K562 (cell line): ENCODE data around the gene MDC1. TPM values are rescaled to one million over a fixed set of nuclear protein-coding genes. Genes with fewer than 3 reads are reported as not detected.

ENCODE experiments used
- ATAC-seq: fragments of 200-7000 bp; cut with Tn5 transposase; 3 replicates; pipeline ENCODE4 v1.9.1; 2020; ENCODE audit warnings: moderate library complexity
- BruUV-seq: library from RNA; stranded (reverse); fragments of 400-500 nt; replicated peaks from 2 replicates; lab custom pipeline; 2021; lab: Mats Ljungman, UMichigan
- CTCF ChIA-PET: fragments of 300-600 bp; formaldehyde crosslinking; extraction: SDS; loops from one replicate; lab custom pipeline; 2021; ENCODE audit warnings: low intra/inter-chr PET ratio; lab: Yijun Ruan, JAX
- POLR2A ChIA-PET: fragments of 300-600, 350-650 bp; sonication (Branson Sonifier 250); formaldehyde crosslinking; extraction: SDS; loops from one replicate; lab custom pipeline; 2021; ENCODE audit warnings: antibody characterized with exemption, inconsistent platforms; lab: Yijun Ruan, JAX
- DNase-seq, 4 experiments: peaks; one replicate each; pipeline versions ENCODE4 v3.0.0 to v3.0.0-alpha.2; 2011 to 2018; ENCODE audit warnings: low spot score in 3 of 4, mixed read lengths in 3 of 4; ENCODE audit errors: extremely low read depth in 1 of 4
- FAIRE-seq: peaks from 2 replicates; lab custom pipeline; 2011; peaks lifted over from hg19 to GRCh38; lab: Jason Lieb, UNC
- H2AFZ ChIP-seq: 2 replicates; pipeline ENCODE4 v1.6.0; 2011; ENCODE audit warnings: low read depth, low read length, control low read depth, inconsistent platforms
- H3K27ac ChIP-seq: fragments of 200-600 bp; 3 replicates; pipeline ENCODE4 v1.8.0; 2011; ENCODE audit warnings: low read depth, mild to moderate bottlenecking, control low read depth, inconsistent platforms, low read length, moderate library complexity, mixed read lengths; ENCODE audit errors: extremely low read depth
- H3K27me3 ChIP-seq, 2 experiments: fragments of 300-600 bp in 1 of 2; 2 replicates in 1 of 2; 3 replicates in 1 of 2; pipeline versions ENCODE4 v1.6.0 to v1.8.0; 2011; ENCODE audit warnings: inconsistent platforms in 2 of 2, low read length in 2 of 2, mild to moderate bottlenecking in 1 of 2, mixed read lengths in 1 of 2, moderate library complexity in 1 of 2; ENCODE audit not compliant: control insufficient read depth in 2 of 2, insufficient read depth in 2 of 2
- H3K36me3 ChIP-seq: fragments of 300-600 bp; 3 replicates; pipeline ENCODE4 v1.8.0; 2011; ENCODE audit warnings: mild to moderate bottlenecking, low read length, inconsistent platforms; ENCODE audit not compliant: control insufficient read depth, insufficient read depth
- H3K4me1 ChIP-seq, 2 experiments: fragments of 200-600 bp in 1 of 2; replicated peaks in 1 of 2; 2 replicates in 1 of 2; 3 replicates in 1 of 2; pipeline versions ENCODE4 v1.5.1 to v1.8.0; 2011; ENCODE audit warnings: inconsistent platforms in 2 of 2, low read length in 2 of 2, mild to moderate bottlenecking in 1 of 2, mixed read lengths in 1 of 2, moderate library complexity in 1 of 2; ENCODE audit not compliant: control insufficient read depth in 2 of 2, insufficient read depth in 2 of 2
- H3K4me2 ChIP-seq: 2 replicates; pipeline ENCODE4 v1.6.1; 2011; ENCODE audit warnings: low read length, control low read depth, inconsistent platforms, mixed read lengths; ENCODE audit not compliant: insufficient read depth
- H3K4me3 ChIP-seq: fragments of 200-600 bp; sonication (generic), shearing (Covaris generic); 2 replicates; pipeline ENCODE4 v1.5.1; 2016; ENCODE audit warnings: control low read depth, inconsistent platforms
- H3K79me2 ChIP-seq: fragments of 200-600 bp; 3 replicates; pipeline ENCODE4 v1.8.0; 2011; ENCODE audit warnings: low read length, inconsistent platforms; ENCODE audit not compliant: control insufficient read depth, insufficient read depth
- H3K9ac ChIP-seq, 2 experiments: 2 replicates each; pipeline versions ENCODE4 v1.6.0 to v1.6.1; 2011; ENCODE audit warnings: low read depth in 2 of 2, low read length in 2 of 2, control low read depth in 1 of 2, inconsistent platforms in 1 of 2, mild to moderate bottlenecking in 1 of 2, mixed read lengths in 1 of 2; ENCODE audit not compliant: insufficient read depth in 1 of 2
- H3K9me1 ChIP-seq: one replicate; pipeline ENCODE4 v1.6.0; 2011; ENCODE audit warnings: inconsistent platforms, mild to moderate bottlenecking, low read length, moderate library complexity; ENCODE audit not compliant: control insufficient read depth, insufficient read depth
- H3K9me3 ChIP-seq: replicated peaks from 2 replicates; pipeline ENCODE4 v1.5.1; 2011; ENCODE audit warnings: low read depth, low read length, inconsistent platforms; ENCODE audit not compliant: control insufficient read depth, insufficient read depth
- H4K20me1 ChIP-seq: replicated peaks from 2 replicates; pipeline ENCODE4 v1.6.1; 2011; ENCODE audit warnings: low read length, inconsistent platforms, mixed read lengths; ENCODE audit not compliant: control insufficient read depth, insufficient read depth
- GATAD2A ChIP-seq: fragments of 450-650 bp; IDR thresholded peaks from 2 replicates; pipeline ENCODE4 v1.6.1; 2017
- ZNF384 ChIP-seq: IDR thresholded peaks from 2 replicates; pipeline ENCODE4 v1.6.1; 2012; ENCODE audit warnings: low read depth, low read length, improper control_type of control experiment
- WGBS: fragments of 100-300 bp; shearing (Covaris generic); methylation state at CpG from one replicate; pipeline ENCODE4 v1.1.6; 2016; ENCODE audit warnings: low coverage, mixed read lengths; ENCODE audit not compliant: insufficient coverage; ENCODE audit errors: missing lambda C conversion rate; 5-methylcytosine and 5-hydroxymethylcytosine counted together
- in situ Hi-C: fragments of 300-500 bp; cut with MboI; formaldehyde crosslinking; loops from 4 replicates; pipeline ENCODE4 v1.15.0; 2018; ENCODE audit warnings: inconsistent platforms, mixed read lengths
- intact Hi-C: fragments of 100-400 bp; cut with micrococcal nuclease; formaldehyde crosslinking; loops from 2 replicates; pipeline ENCODE4 v1.14.2; 2022
- polyA plus RNA-seq, 8 experiments: library from polyadenylated mRNA; depleted of rRNA in 4 of 8; stranded (reverse) in 5 of 8; unstranded in 3 of 8; fragments of >200 nt; fragmentation: Nextera tagmentation in 2 of 8; fragmentation: Illumina TruSeq in 1 of 8; extraction: Ambion mirVana in 2 of 8; extraction: Trizol in 1 of 8; gene quantifications; 2 replicates each; pipeline versions ENCODE4 v1.2.1 to v1.2.3, GENCODE V29; 2011 to 2014; ENCODE audit warnings: inconsistent platforms in 1 of 8, missing spikeins in 1 of 8
- total RNA-seq, 7 experiments: library from RNA; depleted of rRNA in 6 of 7; stranded (reverse); fragments of >200 nt in 6 of 7; fragmentation: Illumina TruSeq in 2 of 7; extraction: Trizol in 2 of 7; gene quantifications; 2 replicates each; pipeline versions ENCODE4 v1.2.1 to v1.2.3, GENCODE V29; 2011 to 2021; ENCODE audit warnings: low replicate concordance in 1 of 7
- TF ChIP-seq, protein P1 (sequence below): sonication (generic); formaldehyde crosslinking; IDR thresholded peaks from 2 replicates; pipeline ENCODE4 v1.8.1; 2022; ENCODE audit warnings: missing genetic modification reagents
- TF ChIP-seq, protein P2 (sequence below), 3 experiments: IDR thresholded peaks in 2 of 3; conservative IDR thresholded peaks in 1 of 3; 2 replicates each; pipeline ENCODE4 v1.5.1; 2011 to 2012; ENCODE audit warnings: low read length in 3 of 3, mild to moderate bottlenecking in 3 of 3, control low read depth in 2 of 3, improper control_type of control experiment in 1 of 3, inconsistent platforms in 1 of 3, low read depth in 1 of 3, mixed read lengths in 1 of 3, moderate library complexity in 1 of 3; ENCODE audit not compliant: insufficient read depth in 2 of 3

MDC1 gene
- total and polyA plus RNA-seq, 9 of the 15 experiments (the other 6 are each of a cell fraction or from before 2014, with no cell fraction given), result 8.2 to 114 (median 20.0) TPM

DNA sequence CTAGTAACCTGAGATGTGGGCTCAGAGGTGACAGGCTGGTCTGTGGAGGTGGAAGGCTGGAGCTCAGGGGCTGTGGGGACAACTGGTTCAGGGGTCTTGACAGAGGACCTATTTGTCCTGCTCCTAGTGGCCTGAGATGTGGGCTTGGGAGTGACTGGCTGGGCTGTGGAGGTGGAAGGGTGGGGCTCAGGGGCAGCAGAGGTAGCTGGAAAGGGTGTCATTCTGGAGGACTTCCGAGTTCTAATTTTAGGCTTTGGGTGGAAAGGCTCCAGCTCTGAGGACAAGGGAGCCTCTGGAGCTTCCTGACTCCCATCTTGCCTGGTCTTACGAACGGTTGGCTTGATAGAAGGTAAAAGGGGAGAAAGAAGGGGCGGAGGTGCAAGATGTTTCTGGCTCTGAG is 11.5 kb downstream of the MDC1 start:
- H4K20me1 ChIP-seq, result no peaks in the 10 kb centered on the region
- H3K36me3 ChIP-seq, result peaks cover 82% of the 10 kb centered on the region
- CTCF ChIA-PET, result interaction anchor here (0.6 kb wide), 1 partner anchor 1957 kb away, joined by 3 read pairs; no protein-coding TSS in a partner anchor
- no peaks in the 10 kb centered on the region for H3K27me3 ChIP-seq
- H3K27ac ChIP-seq, result no peak overlapping the region
- H3K4me3 ChIP-seq, result no peak overlapping the region
- H3K79me2 ChIP-seq, result no peaks in the 10 kb centered on the region
- BruUV-seq, result no TSS peak
- H3K9ac ChIP-seq, result no peak overlapping the region; a peak in 1 of 4 replicates
- no peaks in the 10 kb centered on the region for H3K4me1 ChIP-seq
- intact Hi-C loops, result no loop called here
- H3K9me1 ChIP-seq, result no peaks in the 10 kb centered on the region
- H3K4me2 ChIP-seq, result no peak overlapping the region
- no peak for FAIRE-seq
- in situ Hi-C loops, result no loop called here
- no peak for ATAC-seq
- POLR2A ChIA-PET, result interaction anchor here (23.5 to 27.1 kb wide), 2 partner anchors 6 to 7 kb away, joined by 524 read pairs; partner anchors contain the start of genes MDC1, NRM and TUBB
- DNase-seq, result no peak
- no peaks in the 10 kb centered on the region for H3K9me3 ChIP-seq
- 74% methylated on average over 4 of the region's 4 CpGs for WGBS
- TF ChIP-seq ZNF384, result no peak
- no peak for TF ChIP-seq GATAD2A
- TF ChIP-seq, protein P1, sequence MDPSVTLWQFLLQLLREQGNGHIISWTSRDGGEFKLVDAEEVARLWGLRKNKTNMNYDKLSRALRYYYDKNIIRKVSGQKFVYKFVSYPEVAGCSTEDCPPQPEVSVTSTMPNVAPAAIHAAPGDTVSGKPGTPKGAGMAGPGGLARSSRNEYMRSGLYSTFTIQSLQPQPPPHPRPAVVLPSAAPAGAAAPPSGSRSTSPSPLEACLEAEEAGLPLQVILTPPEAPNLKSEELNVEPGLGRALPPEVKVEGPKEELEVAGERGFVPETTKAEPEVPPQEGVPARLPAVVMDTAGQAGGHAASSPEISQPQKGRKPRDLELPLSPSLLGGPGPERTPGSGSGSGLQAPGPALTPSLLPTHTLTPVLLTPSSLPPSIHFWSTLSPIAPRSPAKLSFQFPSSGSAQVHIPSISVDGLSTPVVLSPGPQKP (CRISPR knock-in tag), result no peak
- TF ChIP-seq, protein P2, sequence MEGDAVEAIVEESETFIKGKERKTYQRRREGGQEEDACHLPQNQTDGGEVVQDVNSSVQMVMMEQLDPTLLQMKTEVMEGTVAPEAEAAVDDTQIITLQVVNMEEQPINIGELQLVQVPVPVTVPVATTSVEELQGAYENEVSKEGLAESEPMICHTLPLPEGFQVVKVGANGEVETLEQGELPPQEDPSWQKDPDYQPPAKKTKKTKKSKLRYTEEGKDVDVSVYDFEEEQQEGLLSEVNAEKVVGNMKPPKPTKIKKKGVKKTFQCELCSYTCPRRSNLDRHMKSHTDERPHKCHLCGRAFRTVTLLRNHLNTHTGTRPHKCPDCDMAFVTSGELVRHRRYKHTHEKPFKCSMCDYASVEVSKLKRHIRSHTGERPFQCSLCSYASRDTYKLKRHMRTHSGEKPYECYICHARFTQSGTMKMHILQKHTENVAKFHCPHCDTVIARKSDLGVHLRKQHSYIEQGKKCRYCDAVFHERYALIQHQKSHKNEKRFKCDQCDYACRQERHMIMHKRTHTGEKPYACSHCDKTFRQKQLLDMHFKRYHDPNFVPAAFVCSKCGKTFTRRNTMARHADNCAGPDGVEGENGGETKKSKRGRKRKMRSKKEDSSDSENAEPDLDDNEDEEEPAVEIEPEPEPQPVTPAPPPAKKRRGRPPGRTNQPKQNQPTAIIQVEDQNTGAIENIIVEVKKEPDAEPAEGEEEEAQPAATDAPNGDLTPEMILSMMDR (IDR thresholded peaks at IDR 0.05 in 2 of 3, conservative IDR thresholded peaks at IDR 0.05 in 1 of 3; ENCODE audit: insufficient read depth in 2 of 3, low read depth in 1 of 3, low read length in 3 of 3), result no peak
- no peak overlapping the region for H2AFZ ChIP-seq
